ENCODE measurements around the gene LGALS13.

DNA sequence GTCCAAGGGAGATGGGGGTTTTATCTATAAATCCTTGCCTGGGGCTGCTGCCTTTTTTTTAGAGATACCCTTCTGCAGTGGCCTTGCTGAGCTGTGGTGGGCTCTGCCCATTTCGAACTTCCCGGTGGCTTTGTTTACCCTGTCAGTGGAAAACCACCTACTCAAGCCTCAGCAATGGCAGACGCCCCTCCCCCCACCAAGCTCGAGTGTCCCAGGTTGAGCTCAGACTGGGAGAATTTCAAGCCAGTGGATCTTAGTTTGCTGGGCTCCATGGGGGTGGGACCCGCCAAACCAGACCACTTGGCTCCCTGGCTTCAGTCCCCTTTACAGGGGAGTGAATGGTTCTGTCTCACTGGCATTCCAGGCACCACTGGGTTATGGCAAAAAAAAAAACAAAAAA lies 21.6 kb downstream of the LGALS13 start:
- TF ChIP-seq, protein P1, sequence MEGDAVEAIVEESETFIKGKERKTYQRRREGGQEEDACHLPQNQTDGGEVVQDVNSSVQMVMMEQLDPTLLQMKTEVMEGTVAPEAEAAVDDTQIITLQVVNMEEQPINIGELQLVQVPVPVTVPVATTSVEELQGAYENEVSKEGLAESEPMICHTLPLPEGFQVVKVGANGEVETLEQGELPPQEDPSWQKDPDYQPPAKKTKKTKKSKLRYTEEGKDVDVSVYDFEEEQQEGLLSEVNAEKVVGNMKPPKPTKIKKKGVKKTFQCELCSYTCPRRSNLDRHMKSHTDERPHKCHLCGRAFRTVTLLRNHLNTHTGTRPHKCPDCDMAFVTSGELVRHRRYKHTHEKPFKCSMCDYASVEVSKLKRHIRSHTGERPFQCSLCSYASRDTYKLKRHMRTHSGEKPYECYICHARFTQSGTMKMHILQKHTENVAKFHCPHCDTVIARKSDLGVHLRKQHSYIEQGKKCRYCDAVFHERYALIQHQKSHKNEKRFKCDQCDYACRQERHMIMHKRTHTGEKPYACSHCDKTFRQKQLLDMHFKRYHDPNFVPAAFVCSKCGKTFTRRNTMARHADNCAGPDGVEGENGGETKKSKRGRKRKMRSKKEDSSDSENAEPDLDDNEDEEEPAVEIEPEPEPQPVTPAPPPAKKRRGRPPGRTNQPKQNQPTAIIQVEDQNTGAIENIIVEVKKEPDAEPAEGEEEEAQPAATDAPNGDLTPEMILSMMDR (IDR thresholded peaks at IDR 0.05; ENCODE audit: poor library complexity), result no peak
- no peak for TF ChIP-seq EZH2 (IDR thresholded peaks at IDR 0.05; ENCODE audit: borderline replicate concordance)
